Fibroblast of pulmonary artery (primary cell): ENCODE results near the gene ZNF619.

Experiments used
- DNase-seq: peaks from one replicate; pipeline ENCODE4 v3.0.0-alpha.2; 2010; ENCODE audit warnings: low read depth
- H3K4me3 ChIP-seq: replicated peaks from 2 replicates; pipeline ENCODE4 v1.5.1; 2011; ENCODE audit warnings: low read depth, mild to moderate bottlenecking, control low read depth, low read length, moderate library complexity
- CTCF ChIP-seq: IDR thresholded peaks from 2 replicates; pipeline ENCODE4 v1.5.1; 2011; ENCODE audit warnings: mild to moderate bottlenecking, control low read depth, low read length, inconsistent platforms; ENCODE audit errors: missing control alignments

ZNF619 gene

GRCh38 chr3:40464339-40465110, 12.4 kb upstream of the ZNF619 start:
- no peak overlapping the region for H3K4me3 ChIP-seq
- no peak for DNase-seq
- TF ChIP-seq CTCF: no peak

GRCh38 chr3:40465111-40465407, 11.9 kb upstream of the ZNF619 start:
- TF ChIP-seq CTCF: no peak
- no peak for DNase-seq
- no peak overlapping the region for H3K4me3 ChIP-seq

GRCh38 chr3:40465456-40465855, 11.5 kb upstream of the ZNF619 start:
- no peak overlapping the region for H3K4me3 ChIP-seq
- no peak for DNase-seq
- TF ChIP-seq CTCF: no peak

- H3K4me3 ChIP-seq: no peak overlapping the region
- no peak for DNase-seq
- TF ChIP-seq CTCF: no peak
Measured at GRCh38 chr3:40468018-40468417, 8.9 kb upstream of the ZNF619 start.

GRCh38 chr3:40470701-40471100, 6.2 kb upstream of the ZNF619 start:
- H3K4me3 ChIP-seq: no peak overlapping the region
- TF ChIP-seq CTCF: no peak
- no peak for DNase-seq

GRCh38 chr3:40477666-40478065, 744 bp downstream of the ZNF619 start:
- H3K4me3 ChIP-seq: peak overlapping the region; percentile 87
- no peak for TF ChIP-seq CTCF
- peak; percentile 11 for DNase-seq

- no peak for DNase-seq
- TF ChIP-seq CTCF: no peak
- H3K4me3 ChIP-seq: no peak overlapping the region
Measured at GRCh38 chr3:40487172-40487571, 10.2 kb downstream of the ZNF619 start.
